Thyroid gland (tissue), 4 donors: ENCODE measurements around the gene ATP2B1.
A peak's percentile ranks its signal among the peaks of the same experiment; 100 is the strongest.

Source experiments
- POLR2A ChIP-seq, 2 donors: fragments of 450-650 bp; IDR thresholded peaks; one replicate each; pipeline ENCODE4 v1.6.1; 2017; ENCODE audit warnings: antibody characterized with exemption in 2 of 2, mild to moderate bottlenecking in 2 of 2, moderate library complexity in 1 of 2
- TF ChIP-seq, protein P1 (sequence below), 6 experiments: fragments of 200-600 bp in 3 of 6; fragments of 450-650 bp in 3 of 6; sonication (generic) in 3 of 6; IDR thresholded peaks; one replicate each; pipeline ENCODE4 v1.5.1; 2016 to 2019; ENCODE audit warnings: antibody characterized with exemption in 6 of 6, mild to moderate bottlenecking in 2 of 6, inconsistent platforms in 1 of 6, moderate library complexity in 1 of 6

DNA sequence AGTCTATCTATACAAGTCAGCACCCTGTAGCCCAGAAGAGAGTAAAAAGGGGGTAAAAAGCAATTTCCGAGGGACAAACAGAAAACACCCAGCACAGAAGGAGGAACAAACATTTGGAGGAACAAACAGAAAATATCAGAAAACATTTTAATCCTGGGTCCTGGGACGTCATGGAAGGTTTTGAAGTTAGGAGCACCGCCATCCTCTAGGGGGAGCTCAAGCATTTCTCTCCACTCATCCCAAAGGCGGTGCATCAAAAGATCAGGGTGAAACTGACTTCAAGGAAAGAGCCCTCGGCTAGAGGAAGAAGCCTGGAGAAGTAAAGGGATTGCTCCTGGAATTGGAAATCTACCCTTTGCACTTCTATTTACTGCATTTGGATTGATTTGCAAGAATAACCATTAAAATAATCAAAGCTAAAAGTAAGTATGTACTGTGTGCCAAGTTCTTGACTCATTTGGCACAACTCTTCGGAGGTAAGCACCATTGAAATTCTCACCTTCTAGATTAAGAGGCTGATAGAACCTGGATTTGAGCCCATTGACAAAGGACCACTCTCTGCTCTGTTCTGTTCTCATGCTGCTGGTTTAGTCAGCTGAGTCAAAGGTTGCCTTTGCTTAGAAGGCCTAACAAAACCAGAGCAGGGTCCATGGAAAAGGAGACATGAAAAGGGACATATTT lies 165.6 kb downstream of the ATP2B1 start:
- TF ChIP-seq, protein P1, sequence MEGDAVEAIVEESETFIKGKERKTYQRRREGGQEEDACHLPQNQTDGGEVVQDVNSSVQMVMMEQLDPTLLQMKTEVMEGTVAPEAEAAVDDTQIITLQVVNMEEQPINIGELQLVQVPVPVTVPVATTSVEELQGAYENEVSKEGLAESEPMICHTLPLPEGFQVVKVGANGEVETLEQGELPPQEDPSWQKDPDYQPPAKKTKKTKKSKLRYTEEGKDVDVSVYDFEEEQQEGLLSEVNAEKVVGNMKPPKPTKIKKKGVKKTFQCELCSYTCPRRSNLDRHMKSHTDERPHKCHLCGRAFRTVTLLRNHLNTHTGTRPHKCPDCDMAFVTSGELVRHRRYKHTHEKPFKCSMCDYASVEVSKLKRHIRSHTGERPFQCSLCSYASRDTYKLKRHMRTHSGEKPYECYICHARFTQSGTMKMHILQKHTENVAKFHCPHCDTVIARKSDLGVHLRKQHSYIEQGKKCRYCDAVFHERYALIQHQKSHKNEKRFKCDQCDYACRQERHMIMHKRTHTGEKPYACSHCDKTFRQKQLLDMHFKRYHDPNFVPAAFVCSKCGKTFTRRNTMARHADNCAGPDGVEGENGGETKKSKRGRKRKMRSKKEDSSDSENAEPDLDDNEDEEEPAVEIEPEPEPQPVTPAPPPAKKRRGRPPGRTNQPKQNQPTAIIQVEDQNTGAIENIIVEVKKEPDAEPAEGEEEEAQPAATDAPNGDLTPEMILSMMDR (IDR thresholded peaks at IDR 0.05): peak; percentile 36 to 90 (median 75)
- TF ChIP-seq POLR2A (IDR thresholded peaks at IDR 0.05): no peak
